ENCODE data around the gene VARS2.

DNA sequence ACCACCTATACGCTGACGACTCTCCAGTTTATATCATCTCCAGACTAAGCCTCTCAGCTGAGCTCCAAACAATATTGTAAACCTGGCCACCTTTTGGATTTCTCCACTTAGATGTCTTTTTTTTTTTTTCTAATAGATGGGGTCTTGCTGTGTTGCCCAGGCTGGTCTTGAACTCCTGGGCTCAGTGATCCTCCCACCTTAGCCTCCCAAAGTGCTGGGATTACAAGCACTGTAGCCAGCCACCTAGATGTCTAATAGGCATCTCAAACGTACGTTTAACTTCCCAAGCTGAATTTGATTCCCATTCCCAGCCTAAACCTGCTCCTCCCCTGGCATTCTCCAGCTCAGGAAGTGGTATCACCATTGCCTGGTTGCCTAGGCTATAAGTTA is 24.5 kb upstream of the VARS2 start:
- TF ChIP-seq, protein P1, sequence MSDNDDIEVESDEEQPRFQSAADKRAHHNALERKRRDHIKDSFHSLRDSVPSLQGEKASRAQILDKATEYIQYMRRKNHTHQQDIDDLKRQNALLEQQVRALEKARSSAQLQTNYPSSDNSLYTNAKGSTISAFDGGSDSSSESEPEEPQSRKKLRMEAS (IDR thresholded peaks at IDR 0.05) = no peak
- no peak for TF ChIP-seq EP300 (IDR thresholded peaks at IDR 0.05; ENCODE audit: borderline replicate concordance)
- no peak for TF ChIP-seq EGR1 (IDR thresholded peaks at IDR 0.05)
- no peak for TF ChIP-seq TCF12 (IDR thresholded peaks at IDR 0.05; ENCODE audit: low read depth)
- no peak for TF ChIP-seq ZBTB7A (IDR thresholded peaks at IDR 0.05; ENCODE audit: low read depth)

Data from Ishikawa (cell line).